Measurements from ENCODE around the gene DCHS2. TPM values are rescaled to one million over a fixed set of nuclear protein-coding genes. Genes with fewer than 3 reads are reported as not detected.

DCHS2 gene, protein sequence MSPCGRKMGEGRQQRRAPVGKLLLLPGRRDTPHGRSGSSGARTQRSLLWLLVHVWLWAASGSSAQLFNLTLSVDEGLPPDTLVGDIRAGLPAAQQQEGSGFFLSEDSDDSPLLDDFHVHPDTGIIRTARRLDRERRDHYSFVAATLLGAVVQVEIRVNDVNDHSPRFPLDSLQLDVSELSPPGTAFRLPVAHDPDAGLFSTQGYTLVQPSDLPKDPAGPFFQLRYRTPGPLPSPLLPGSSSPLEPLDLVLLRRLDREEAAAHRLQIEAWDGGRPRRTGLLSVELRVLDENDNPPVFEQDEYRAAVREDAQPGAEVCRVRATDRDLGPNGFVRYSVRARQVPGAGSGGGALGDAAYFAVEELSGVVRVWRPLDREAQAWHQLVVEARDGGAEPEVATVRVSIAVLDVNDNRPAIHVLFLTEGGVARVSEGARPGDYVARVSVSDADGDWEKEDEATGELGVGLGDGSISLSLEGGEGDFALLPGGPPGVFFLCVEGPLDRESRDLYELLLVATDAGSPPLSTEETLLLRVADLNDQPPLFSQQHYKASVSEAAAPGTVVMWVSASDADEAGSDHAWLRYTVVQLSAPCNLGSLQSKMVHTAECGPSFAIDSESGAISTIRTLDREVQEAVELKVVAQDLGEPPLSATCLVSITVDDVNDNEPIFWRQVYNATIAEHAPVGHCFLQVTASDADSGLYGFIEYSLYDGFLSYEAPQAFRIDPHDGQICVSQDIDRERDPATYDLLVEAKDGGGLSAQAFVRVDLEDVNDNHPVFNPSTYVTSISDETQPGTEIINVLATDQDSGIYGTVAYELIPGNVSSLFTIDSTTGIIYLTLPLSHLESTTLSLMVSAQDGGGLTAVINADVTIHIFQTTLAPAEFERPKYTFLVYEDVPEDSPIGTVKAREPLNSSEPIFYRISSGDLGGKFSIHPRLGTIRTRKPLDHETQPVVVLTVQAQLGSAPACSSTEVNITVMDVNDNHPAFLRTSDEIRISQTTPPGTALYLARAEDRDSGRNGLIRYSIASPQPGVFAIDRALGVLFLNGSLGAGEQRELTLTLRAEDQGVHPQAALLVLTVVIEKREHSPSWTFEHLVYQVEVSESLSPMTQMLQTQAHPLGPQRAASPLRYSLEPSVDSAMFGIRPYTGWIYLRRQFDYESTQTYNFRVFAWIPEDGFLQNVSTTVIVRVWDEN (N-terminal part only)
- total RNA-seq: 0.52 TPM in 1 of 2 replicates, not detected in the other

DNA sequence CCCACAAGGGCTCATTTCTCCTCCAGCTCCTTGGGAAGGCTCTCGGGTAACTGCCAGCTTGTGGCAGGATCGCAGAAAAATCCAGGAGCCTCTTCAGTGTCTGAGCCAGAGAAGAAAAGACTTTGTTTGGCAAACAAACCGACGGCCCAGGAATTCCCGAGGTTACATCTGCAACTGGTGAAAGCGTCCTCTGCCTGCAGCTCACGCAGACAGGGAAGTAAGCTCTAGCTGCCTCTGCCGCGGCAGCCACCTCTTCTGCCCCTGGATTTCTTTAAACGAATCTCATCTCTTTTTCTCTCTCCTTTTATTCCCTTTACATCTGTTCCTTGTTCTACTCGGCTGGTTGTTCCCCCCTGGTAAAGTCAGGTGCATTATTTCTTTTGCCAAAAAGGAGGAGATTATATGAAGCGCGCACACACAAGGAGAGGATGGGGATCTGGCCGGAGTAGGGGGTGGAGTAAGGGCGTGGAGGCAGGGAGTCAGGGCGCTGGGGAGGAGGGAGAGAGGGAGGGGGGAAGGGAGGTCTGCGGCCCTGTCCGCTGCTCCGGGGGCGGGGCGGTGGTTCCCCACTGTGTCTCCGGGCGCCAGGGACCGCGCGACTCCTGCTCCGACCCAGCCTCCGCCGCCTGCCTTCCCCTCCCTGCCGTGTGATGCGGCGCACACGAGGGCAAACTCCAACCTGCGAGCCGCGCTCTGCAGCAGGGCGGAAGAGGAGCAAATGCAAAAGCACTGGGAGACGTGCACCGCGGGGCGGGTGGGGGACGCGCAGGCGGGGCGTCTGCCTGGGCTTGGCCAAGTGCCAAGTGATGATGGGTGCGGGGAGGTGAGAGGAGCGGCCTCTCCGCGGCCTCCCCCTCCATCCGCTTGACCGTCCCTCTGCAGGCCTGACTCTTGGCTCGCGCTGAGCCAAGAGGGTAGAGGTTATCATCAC, at the start of gene DCHS2:
DCHS2 (minus strand) TSS at position 459 of the 931 bp plus-strand sequence; CDS start at position 15, 444 bp downstream.

Other genes starting within 250 kb of the DCHS2 start
- gene PLRG1, start 58.6 kb upstream of the DCHS2 start, total RNA-seq: 64.1 and 83.4 TPM in 2 replicates
- not detected in 2 replicates for gene FGB, start 71.2 kb upstream of the DCHS2 start, total RNA-seq
- 0.64 TPM in 1 of 2 replicates, not detected in the other for gene FGA, start 98.9 kb upstream of the DCHS2 start, total RNA-seq
- 0.26 and 0.88 TPM in 2 replicates for gene FGG, start 120.9 kb upstream of the DCHS2 start, total RNA-seq

Measured in epithelial cell of alveolus of lung (primary cell).